HEK293 (cell line): ENCODE measurements around the gene TRAPPC4.

ENCODE experiments used
- ELK4 ChIP-seq: IDR thresholded peaks from 2 replicates; pipeline ENCODE4 v1.6.1; 2011; ENCODE audit warnings: mild to moderate bottlenecking, low read depth, low read length, borderline replicate concordance
- GLIS1 ChIP-seq: fragments of 450-650 bp; formaldehyde crosslinking; IDR thresholded peaks from 2 replicates; pipeline ENCODE4 v1.5.1; 2016; ENCODE audit warnings: missing biosample characterization, missing genetic modification characterization
- HOXD13 ChIP-seq: sonication (generic); formaldehyde crosslinking; IDR thresholded peaks from 2 replicates; pipeline ENCODE4 v1.8.0; 2022; ENCODE audit warnings: missing genetic modification reagents, borderline replicate concordance
- KLF1 ChIP-seq: fragments of 450-650 bp; formaldehyde crosslinking; IDR thresholded peaks from 2 replicates; pipeline ENCODE4 v1.5.1; 2016; ENCODE audit warnings: missing biosample characterization, missing genetic modification characterization
- PRDM4 ChIP-seq: fragments of 450-650 bp; formaldehyde crosslinking; IDR thresholded peaks from 2 replicates; pipeline ENCODE4 v1.5.1; 2017; ENCODE audit warnings: missing biosample characterization, missing genetic modification characterization
- YY1 ChIP-seq: fragments of 450-650 bp; formaldehyde crosslinking; IDR thresholded peaks from 2 replicates; pipeline ENCODE4 v1.5.1; 2018; ENCODE audit warnings: missing biosample characterization, missing genetic modification characterization
- ZNF148 ChIP-seq: fragments of 450-650 bp; formaldehyde crosslinking; IDR thresholded peaks from 2 replicates; pipeline ENCODE4 v1.5.0; 2017; ENCODE audit warnings: missing biosample characterization, missing genetic modification characterization, borderline replicate concordance
- ZNF155 ChIP-seq: fragments of 450-650 bp; formaldehyde crosslinking; IDR thresholded peaks from 2 replicates; pipeline ENCODE4 v1.5.1; 2016; ENCODE audit warnings: missing biosample characterization, missing genetic modification characterization
- ZNF175 ChIP-seq: fragments of 450-650 bp; formaldehyde crosslinking; IDR thresholded peaks from 2 replicates; pipeline ENCODE4 v1.5.1; 2016; ENCODE audit warnings: missing biosample characterization, missing genetic modification characterization
- ZNF2 ChIP-seq: fragments of 450-650 bp; formaldehyde crosslinking; IDR thresholded peaks from 2 replicates; pipeline ENCODE4 v1.5.1; 2016; ENCODE audit warnings: missing biosample characterization, missing genetic modification characterization
- ZNF280C ChIP-seq: fragments of 450-650 bp; formaldehyde crosslinking; IDR thresholded peaks from 2 replicates; pipeline ENCODE4 v1.5.1; 2016; ENCODE audit warnings: missing biosample characterization, missing genetic modification characterization
- ZNF302 ChIP-seq: fragments of 450-650 bp; formaldehyde crosslinking; IDR thresholded peaks from 2 replicates; pipeline ENCODE4 v1.5.1; 2016; ENCODE audit warnings: missing biosample characterization, missing genetic modification characterization, low read depth
- ZNF311 ChIP-seq: fragments of 450-650 bp; formaldehyde crosslinking; IDR thresholded peaks from 2 replicates; pipeline ENCODE4 v1.5.1; 2017; ENCODE audit warnings: missing biosample characterization, missing genetic modification characterization, borderline replicate concordance
- ZNF335 ChIP-seq: fragments of 450-650 bp; formaldehyde crosslinking; conservative IDR thresholded peaks from 2 replicates; pipeline ENCODE4 v1.5.1; 2016; ENCODE audit warnings: missing biosample characterization, missing genetic modification characterization
- ZNF37A ChIP-seq: fragments of 450-650 bp; IDR thresholded peaks from 2 replicates; pipeline ENCODE4 v1.5.1; 2018; ENCODE audit warnings: missing biosample characterization, missing genetic modification characterization
- ZNF398 ChIP-seq: fragments of 450-650 bp; formaldehyde crosslinking; IDR thresholded peaks from 2 replicates; pipeline ENCODE4 v1.5.1; 2017; ENCODE audit warnings: missing biosample characterization, missing genetic modification characterization
- ZNF433 ChIP-seq: fragments of 450-650 bp; formaldehyde crosslinking; IDR thresholded peaks from 2 replicates; pipeline ENCODE4 v1.5.1; 2016; ENCODE audit warnings: missing biosample characterization, missing genetic modification characterization, low read depth
- ZNF449 ChIP-seq: fragments of 450-650 bp; formaldehyde crosslinking; IDR thresholded peaks from 2 replicates; pipeline ENCODE4 v1.5.1; 2017; ENCODE audit warnings: missing biosample characterization, mild to moderate bottlenecking, missing genetic modification characterization, moderate library complexity
- ZNF473 ChIP-seq: fragments of 450-650 bp; formaldehyde crosslinking; IDR thresholded peaks from 2 replicates; pipeline ENCODE4 v1.5.1; 2017; ENCODE audit warnings: missing biosample characterization, missing genetic modification characterization
- ZNF692 ChIP-seq: fragments of 450-650 bp; formaldehyde crosslinking; IDR thresholded peaks from 2 replicates; pipeline ENCODE4 v1.5.1; 2016; ENCODE audit warnings: missing biosample characterization, missing genetic modification characterization
- ZNF704 ChIP-seq: fragments of 450-650 bp; formaldehyde crosslinking; IDR thresholded peaks from 2 replicates; pipeline ENCODE4 v1.5.1; 2016; ENCODE audit warnings: missing biosample characterization, missing genetic modification characterization
- ZNF777 ChIP-seq: fragments of 450-650 bp; formaldehyde crosslinking; IDR thresholded peaks from 2 replicates; pipeline ENCODE4 v1.5.1; 2017; ENCODE audit warnings: missing biosample characterization, missing genetic modification characterization, borderline replicate concordance
- ZSCAN23 ChIP-seq: fragments of 450-650 bp; formaldehyde crosslinking; IDR thresholded peaks from 2 replicates; pipeline ENCODE4 v1.5.1; 2016; ENCODE audit warnings: missing biosample characterization, missing genetic modification characterization

TRAPPC4 gene

GRCh38 chr11:119067371-119068222 is 49.0 kb downstream of the TRAPPC4 start, which contains the start of gene VPS11 (continued):
- TF ChIP-seq ZNF692 (tag by site-specific recombination) (peak; percentile 49; the same call in 1 of the 2 replicates), ZNF473 (tag by site-specific recombination) (no peak), HOXD13 (CRISPR knock-in tag) (no peak), ZNF311 (tag by site-specific recombination) (no peak), ZSCAN23 (tag by site-specific recombination) (no peak), ZNF433 (tag by site-specific recombination) (no peak), YY1 (peak; percentile 88), ZNF449 (tag by site-specific recombination) (no peak), ZNF155 (no peak), ZNF280C (tag by site-specific recombination) (no peak), GLIS1 (tag by site-specific recombination) (peak; percentile 39; the same call in 1 of the 2 replicates), ZNF302 (no peak), ZNF148 (no peak), ZNF398 (tag by site-specific recombination) (no peak), ZNF704 (tag by site-specific recombination) (no peak), ZNF175 (tag by site-specific recombination) (no peak), ZNF777 (tag by site-specific recombination) (no peak), ZNF2 (tag by site-specific recombination) (no peak), PRDM4 (no peak), ZNF335 (peak; percentile 78), KLF1 (tag by site-specific recombination) (no peak), ELK4 (peak; percentile 58; the same call in 1 of the 2 replicates), ZNF37A (tag by site-specific recombination) (no peak)
